Esophagus muscularis mucosa (tissue), 4 donors: Measurements from ENCODE around the gene ZFP36L1. TPM values are rescaled to one million over a fixed set of nuclear protein-coding genes. Genes with fewer than 3 reads are reported as not detected.

Experiments
- DNase-seq: peaks from one replicate; pipeline ENCODE4 v3.0.0-alpha.2; 2017; ENCODE audit errors: extremely low spot score
- H3K27ac ChIP-seq, 4 donors: fragments of 200-600 bp; sonication (generic); replicated peaks in 1 of 4; 1 replicate in 3 of 4; 2 replicates in 1 of 4; pipeline ENCODE4 v1.5.1; 2016 to 2019; ENCODE audit warnings: mild to moderate bottlenecking in 1 of 4
- H3K27me3 ChIP-seq, 4 donors: fragments of 200-600 bp; sonication (generic); one replicate each; pipeline versions ENCODE4 v1.5.1 to v1.6.0; 2016 to 2019
- H3K36me3 ChIP-seq, 4 donors: fragments of 200-600 bp; sonication (generic); one replicate each; pipeline ENCODE4 v1.5.1; 2016 to 2019
- H3K4me1 ChIP-seq, 4 donors: fragments of 200-600 bp; sonication (generic); one replicate each; pipeline ENCODE4 v1.5.1; 2016 to 2019
- H3K4me3 ChIP-seq, 4 donors: fragments of 200-600 bp; sonication (generic); 1 replicate in 2 of 4; 2 replicates in 2 of 4; pipeline ENCODE4 v1.5.1; 2016 to 2019; ENCODE audit warnings: mild to moderate bottlenecking in 4 of 4, moderate library complexity in 1 of 4
- H3K9me3 ChIP-seq, 4 donors: fragments of 200-600 bp; sonication (generic); 1 replicate in 3 of 4; 2 replicates in 1 of 4; pipeline ENCODE4 v1.5.1; 2016 to 2019
- CTCF ChIP-seq, 3 experiments: fragments of 200-600 bp in 2 of 3; fragments of 450-650 bp in 1 of 3; sonication (generic) in 2 of 3; IDR thresholded peaks; one replicate each; pipeline ENCODE4 v1.5.1; 2017 to 2019; ENCODE audit warnings: antibody characterized with exemption in 3 of 3, mild to moderate bottlenecking in 2 of 3, moderate library complexity in 1 of 3
- EP300 ChIP-seq: sonication (generic); formaldehyde crosslinking; IDR thresholded peaks from one replicate; pipeline ENCODE4 v1.6.1; 2017; ENCODE audit warnings: antibody characterized with exemption
- POLR2A ChIP-seq: fragments of 450-650 bp; IDR thresholded peaks from one replicate; pipeline ENCODE4 v1.6.1; 2017; ENCODE audit warnings: antibody characterized with exemption, moderate library complexity, mild to moderate bottlenecking, low read depth
- POLR2AphosphoS5 ChIP-seq, 2 donors: sonication (generic); formaldehyde crosslinking; IDR thresholded peaks; one replicate each; pipeline ENCODE4 v1.6.1; 2017; ENCODE audit warnings: antibody characterized with exemption in 2 of 2
- WGBS: methylation state at CpG from one replicate; pipeline ENCODE4 v1.1.5; 2018; 5-methylcytosine and 5-hydroxymethylcytosine counted together
- intact Hi-C: fragments of 100-400 bp; cut with DNase I; formaldehyde crosslinking; loops from one replicate; pipeline ENCODE4 v1.15.1; 2023
- total RNA-seq, 4 donors: library from RNA; depleted of rRNA; stranded (reverse); fragments of >200 nt; gene quantifications; one replicate each; pipeline versions ENCODE4 v1.1.0 to v1.2.1, GENCODE V29; 2016

The ZFP36L1 gene
- total RNA-seq, 4 donors from 2014 or later = 191 to 704 (median 444) TPM

GRCh38 chr14:68787092-68787992 is 5.5 kb downstream of the ZFP36L1 start:
- H3K4me1 ChIP-seq = peaks cover 15 to 57% (median 44%) of the 10 kb centered on the region in 4 donors
- intact Hi-C loops = loop anchor here (5.0 to 10.0 kb wide), 2 partner anchors 105 to 643 kb away; no protein-coding TSS in a partner anchor
- H3K36me3 ChIP-seq = peaks cover 9 to 52% (median 35%) of the 10 kb centered on the region in 4 donors
- 58% methylated on average over 15 of the region's 15 CpGs for WGBS
- no peak for TF ChIP-seq CTCF (IDR thresholded peaks at IDR 0.05)
- no peak for TF ChIP-seq EP300
- TF ChIP-seq POLR2AphosphoS5 (IDR thresholded peaks at IDR 0.05) = no peak
- no peak for TF ChIP-seq POLR2A
- no peaks in the 10 kb centered on the region for H3K9me3 ChIP-seq
- DNase-seq = peak; percentile 92
- peak overlapping the region in 1 of 4 donors; percentile 95 for H3K4me3 ChIP-seq
- no peaks in the 10 kb centered on the region for H3K27me3 ChIP-seq
- peak overlapping the region; percentile 99 to 100 (median 100) for H3K27ac ChIP-seq

GRCh38 chr14:68786491-68787091 is 6.3 kb downstream of the ZFP36L1 start:
- Histone ChIP-seq H3K9me3 (no peaks in the 10 kb centered on the region), H3K27ac (peak overlapping the region; percentile 99 to 100 (median 100)), H3K27me3 (no peaks in the 10 kb centered on the region), H3K4me1 (peaks cover 16 to 65% (median 51%) of the 10 kb centered on the region in 4 donors), H3K36me3 (peaks cover 9 to 50% (median 34%) of the 10 kb centered on the region in 4 donors), H3K4me3 (no peak overlapping the region)
- intact Hi-C loops = loop anchor here (5.0 to 10.0 kb wide), 2 partner anchors 104 to 642 kb away; no protein-coding TSS in a partner anchor
- no peak for DNase-seq
- TF ChIP-seq POLR2A = no peak
- no peak for TF ChIP-seq CTCF (IDR thresholded peaks at IDR 0.05)
- no peak for TF ChIP-seq POLR2AphosphoS5 (IDR thresholded peaks at IDR 0.05)
- no peak for TF ChIP-seq EP300
- 74% methylated on average over 6 of the region's 6 CpGs for WGBS

GRCh38 chr14:68785534-68786490 is 7.1 kb downstream of the ZFP36L1 start:
- Histone ChIP-seq H3K4me1 (peaks cover 24 to 72% (median 59%) of the 10 kb centered on the region in 4 donors), H3K27ac (peak overlapping the region; percentile 99 to 100 (median 100)), H3K4me3 (no peak overlapping the region), H3K9me3 (no peaks in the 10 kb centered on the region), H3K27me3 (no peaks in the 10 kb centered on the region), H3K36me3 (peaks cover 9 to 42% (median 30%) of the 10 kb centered on the region in 4 donors)
- WGBS = 70% methylated on average over 5 of the region's 5 CpGs
- intact Hi-C loops = loop anchor here (5.0 to 10.0 kb wide), 2 partner anchors 104 to 641 kb away; no protein-coding TSS in a partner anchor
- DNase-seq = peak; percentile 91
- TF ChIP-seq POLR2AphosphoS5 (IDR thresholded peaks at IDR 0.05) = no peak
- TF ChIP-seq EP300 = no peak
- TF ChIP-seq POLR2A = no peak
- no peak for TF ChIP-seq CTCF (IDR thresholded peaks at IDR 0.05)

GRCh38 chr14:68784978-68785533 is 7.8 kb downstream of the ZFP36L1 start:
- 76% methylated on average over 6 of the region's 6 CpGs for WGBS
- H3K27me3 ChIP-seq = no peaks in the 10 kb centered on the region
- peaks cover 32 to 78% (median 67%) of the 10 kb centered on the region in 4 donors for H3K4me1 ChIP-seq
- no peak overlapping the region for H3K4me3 ChIP-seq
- peak; percentile 87 for DNase-seq
- H3K36me3 ChIP-seq = peaks cover 5 to 34% (median 26%) of the 10 kb centered on the region in 4 donors
- TF ChIP-seq EP300 = no peak
- no peak for TF ChIP-seq CTCF (IDR thresholded peaks at IDR 0.05)
- no peak for TF ChIP-seq POLR2AphosphoS5 (IDR thresholded peaks at IDR 0.05)
- no peak for TF ChIP-seq POLR2A
- no peaks in the 10 kb centered on the region for H3K9me3 ChIP-seq
- H3K27ac ChIP-seq = peak overlapping the region; percentile 99 to 100 (median 100)
- intact Hi-C loops = loop anchor here (5.0 to 10.0 kb wide), 3 partner anchors 103 to 640 kb away; no protein-coding TSS in a partner anchor
